GM23338 (cell line): ENCODE results near the gene ASPSCR1. TPM values are rescaled to one million over a fixed set of nuclear protein-coding genes. Genes with fewer than 3 reads are reported as not detected.

Experiments
- ETS1 ChIP-seq: IDR thresholded peaks from 2 replicates; pipeline ENCODE4 v1.6.1; 2016; ENCODE audit warnings: antibody characterized with exemption
- NANOG ChIP-seq: IDR thresholded peaks from 2 replicates; pipeline ENCODE4 v1.6.1; 2016; ENCODE audit warnings: antibody characterized with exemption, borderline replicate concordance
- STAT1 ChIP-seq: IDR thresholded peaks from one replicate; pipeline ENCODE4 v1.6.1; 2016; ENCODE audit warnings: antibody characterized with exemption; ENCODE audit not compliant: unreplicated experiment
- ZNF462 ChIP-seq: fragments of 250-450 bp; sonication (Bioruptor Pico); IDR thresholded peaks from 2 replicates; pipeline ENCODE4 v1.5.0; 2020; ENCODE audit warnings: mild to moderate bottlenecking, moderate library complexity
- polyA plus RNA-seq: library from polyadenylated mRNA; unstranded; fragments of >200 nt; fragmentation: Nextera tagmentation; extraction: Ambion mirVana; gene quantifications from 2 replicates; pipeline ENCODE4 v1.2.1, GENCODE V29; 2016
- total RNA-seq: library from RNA; depleted of rRNA; stranded (reverse); fragments of >200 nt; shearing (Covaris generic); gene quantifications from 2 replicates; pipeline ENCODE4 v1.2.3, GENCODE V29; 2014
- TF ChIP-seq, protein P1 (sequence below), 2 experiments: fragments of 200-600 bp in 1 of 2; sonication (generic) in 1 of 2; conservative IDR thresholded peaks; 2 replicates each; pipeline versions ENCODE4 v1.5.1 to v1.6.1; 2016 to 2017; ENCODE audit warnings: antibody characterized with exemption in 2 of 2, low read depth in 2 of 2, mild to moderate bottlenecking in 2 of 2, moderate library complexity in 1 of 2

ASPSCR1 gene
- total and polyA plus RNA-seq, 2 experiments from 2014 or later = 44.2 to 46.9 TPM

GRCh38 chr17:82005701-82006348 is 28.4 kb downstream of the ASPSCR1 start (continued):
- TF ChIP-seq ZNF462 (CRISPR knock-in tag) = no peak
- no peak for TF ChIP-seq NANOG
- TF ChIP-seq STAT1 = no peak
- TF ChIP-seq, protein P1, sequence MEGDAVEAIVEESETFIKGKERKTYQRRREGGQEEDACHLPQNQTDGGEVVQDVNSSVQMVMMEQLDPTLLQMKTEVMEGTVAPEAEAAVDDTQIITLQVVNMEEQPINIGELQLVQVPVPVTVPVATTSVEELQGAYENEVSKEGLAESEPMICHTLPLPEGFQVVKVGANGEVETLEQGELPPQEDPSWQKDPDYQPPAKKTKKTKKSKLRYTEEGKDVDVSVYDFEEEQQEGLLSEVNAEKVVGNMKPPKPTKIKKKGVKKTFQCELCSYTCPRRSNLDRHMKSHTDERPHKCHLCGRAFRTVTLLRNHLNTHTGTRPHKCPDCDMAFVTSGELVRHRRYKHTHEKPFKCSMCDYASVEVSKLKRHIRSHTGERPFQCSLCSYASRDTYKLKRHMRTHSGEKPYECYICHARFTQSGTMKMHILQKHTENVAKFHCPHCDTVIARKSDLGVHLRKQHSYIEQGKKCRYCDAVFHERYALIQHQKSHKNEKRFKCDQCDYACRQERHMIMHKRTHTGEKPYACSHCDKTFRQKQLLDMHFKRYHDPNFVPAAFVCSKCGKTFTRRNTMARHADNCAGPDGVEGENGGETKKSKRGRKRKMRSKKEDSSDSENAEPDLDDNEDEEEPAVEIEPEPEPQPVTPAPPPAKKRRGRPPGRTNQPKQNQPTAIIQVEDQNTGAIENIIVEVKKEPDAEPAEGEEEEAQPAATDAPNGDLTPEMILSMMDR (conservative IDR thresholded peaks at IDR 0.05; ENCODE audit: low read depth in 2 of 2) = no peak
- no peak for TF ChIP-seq ETS1
